OCI-M2 (cell line): ENCODE measurements around the gene ENAH.
"Not testable (repeated sequence)": the region's sequence is repeated elsewhere in the genome, so short reads cannot be mapped to it uniquely, and the experiment has no call there.

ENCODE experiments used
- DNase-seq: peaks from one replicate; lab custom pipeline; 2025; ENCODE audit not compliant: unreplicated experiment; lab: John Stamatoyannopoulos, UW

ENAH gene

GRCh38 chr1:225677350-225678124, 24.6 kb upstream of the ENAH start:
- DNase-seq, result no peak

DNA sequence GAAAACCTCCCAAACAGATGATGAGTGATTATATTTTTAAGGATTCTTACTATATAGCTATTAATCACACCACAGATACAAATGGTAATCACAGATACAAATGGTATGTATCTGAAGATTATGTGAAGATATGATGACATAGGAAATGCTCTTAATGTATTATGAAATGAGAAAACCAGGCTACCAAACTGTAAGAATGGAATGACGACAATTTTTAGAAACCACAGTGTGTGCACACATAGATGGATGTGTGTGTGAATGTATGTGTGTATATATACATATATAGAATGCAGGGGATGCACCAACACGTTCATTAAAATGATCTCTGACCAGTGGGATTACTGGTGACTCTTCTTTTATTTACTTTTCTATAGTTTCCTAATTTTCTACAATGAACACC, 21.5 kb upstream of the ENAH start:
- no peak for DNase-seq

- no peak for DNase-seq
These were observed 18.1 kb upstream of the ENAH start for GRCh38 chr1:225670806-225671733.

DNA sequence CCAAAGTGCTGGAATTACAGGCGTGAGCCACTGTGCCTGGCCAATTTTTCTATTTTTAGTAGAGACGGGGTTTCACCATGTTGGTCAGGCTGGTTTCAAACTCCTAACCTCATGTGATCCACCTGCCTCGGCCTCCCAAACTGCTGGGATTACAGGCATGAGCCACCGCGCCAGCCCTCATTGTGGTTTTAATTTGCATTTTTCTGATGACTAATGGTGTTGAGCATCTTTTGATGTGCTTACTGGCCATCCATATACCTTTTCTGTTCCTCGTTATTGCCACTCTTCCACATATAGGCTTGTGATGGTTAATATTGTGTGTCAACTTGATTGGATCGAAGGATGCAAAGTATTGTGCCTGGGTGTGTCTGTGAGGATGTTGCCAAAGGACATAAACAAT, 17.4 kb upstream of the ENAH start:
- no peak for DNase-seq

- no peak for DNase-seq
These were observed 15.3 kb upstream of the ENAH start for GRCh38 chr1:225668222-225668621.

DNA sequence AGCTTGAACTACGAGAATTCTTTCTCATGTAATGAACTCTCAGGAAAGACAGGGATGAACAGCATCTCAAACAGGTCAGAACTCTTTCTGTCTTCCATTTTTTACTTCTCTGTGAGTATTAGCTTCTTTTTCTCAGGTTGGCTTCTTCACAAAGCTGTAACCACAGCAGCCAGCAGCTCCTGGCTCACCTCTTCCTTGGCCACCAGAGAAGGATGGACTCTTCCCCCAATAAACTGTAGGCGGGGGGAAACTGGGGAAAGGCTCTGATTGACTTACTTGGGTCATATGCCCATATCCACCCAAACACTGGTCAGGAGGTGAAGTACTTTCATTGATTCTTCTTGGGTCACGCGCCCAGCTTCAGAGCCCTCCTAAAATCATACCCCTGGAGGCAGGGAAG, 14.4 kb upstream of the ENAH start:
- no peak for DNase-seq

- DNase-seq, result no peak
These were observed 13.6 kb upstream of the ENAH start for GRCh38 chr1:225666495-225666894.

- no peak for DNase-seq
These were observed 11.8 kb upstream of the ENAH start for GRCh38 chr1:225664762-225665161.

GRCh38 chr1:225662155-225662554, 9.2 kb upstream of the ENAH start:
- no peak for DNase-seq

DNA sequence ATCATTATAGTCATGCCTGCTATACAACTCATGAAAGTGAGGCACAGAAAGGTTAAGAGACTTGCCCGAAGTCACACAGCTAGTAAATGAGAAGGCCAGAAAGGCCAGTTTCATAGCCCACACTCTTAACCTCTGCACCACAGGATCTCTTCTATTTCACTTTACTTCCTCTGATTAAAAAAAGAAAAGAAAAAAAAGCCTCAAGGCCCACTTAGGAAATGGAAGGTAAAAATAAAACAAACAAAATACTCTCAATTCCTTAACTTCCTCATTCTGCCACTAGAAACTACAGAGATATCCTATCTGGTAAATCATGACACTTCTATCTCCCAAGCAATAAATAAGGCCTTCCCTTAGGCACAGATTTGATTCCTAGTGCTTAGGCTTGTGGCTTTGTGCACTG, 7.6 kb upstream of the ENAH start:
- DNase-seq, result no peak

DNA sequence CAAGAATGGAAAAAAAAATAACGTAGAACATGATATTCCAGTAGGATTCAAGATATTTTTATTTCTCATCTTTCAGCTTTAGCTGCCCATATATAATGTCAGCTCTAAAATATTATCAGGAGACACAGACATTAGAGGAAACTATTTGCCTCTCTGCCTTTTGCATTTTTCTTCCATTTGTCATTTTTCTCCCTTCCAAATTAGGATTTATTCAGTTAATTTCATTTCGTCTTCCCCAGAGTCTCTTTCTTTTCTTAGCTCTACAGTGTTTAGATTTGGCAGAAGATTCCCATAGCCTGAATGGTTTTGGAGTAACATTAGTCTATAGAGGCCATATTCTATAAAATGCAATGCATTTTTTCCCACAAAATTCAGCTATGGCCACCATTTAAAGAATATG, 5.1 kb upstream of the ENAH start:
- no peak for DNase-seq

GRCh38 chr1:225657462-225657989, 4.6 kb upstream of the ENAH start:
- no peak for DNase-seq

GRCh38 chr1:225656259-225656655, 3.3 kb upstream of the ENAH start:
- not testable (repeated sequence) for DNase-seq

- DNase-seq, result no peak
These were observed 2.8 kb upstream of the ENAH start for GRCh38 chr1:225655509-225656258.

GRCh38 chr1:225654688-225655508, 2.0 kb upstream of the ENAH start:
- no peak for DNase-seq

- DNase-seq, result no peak
These were observed 1.3 kb upstream of the ENAH start for GRCh38 chr1:225654277-225654597.

DNA sequence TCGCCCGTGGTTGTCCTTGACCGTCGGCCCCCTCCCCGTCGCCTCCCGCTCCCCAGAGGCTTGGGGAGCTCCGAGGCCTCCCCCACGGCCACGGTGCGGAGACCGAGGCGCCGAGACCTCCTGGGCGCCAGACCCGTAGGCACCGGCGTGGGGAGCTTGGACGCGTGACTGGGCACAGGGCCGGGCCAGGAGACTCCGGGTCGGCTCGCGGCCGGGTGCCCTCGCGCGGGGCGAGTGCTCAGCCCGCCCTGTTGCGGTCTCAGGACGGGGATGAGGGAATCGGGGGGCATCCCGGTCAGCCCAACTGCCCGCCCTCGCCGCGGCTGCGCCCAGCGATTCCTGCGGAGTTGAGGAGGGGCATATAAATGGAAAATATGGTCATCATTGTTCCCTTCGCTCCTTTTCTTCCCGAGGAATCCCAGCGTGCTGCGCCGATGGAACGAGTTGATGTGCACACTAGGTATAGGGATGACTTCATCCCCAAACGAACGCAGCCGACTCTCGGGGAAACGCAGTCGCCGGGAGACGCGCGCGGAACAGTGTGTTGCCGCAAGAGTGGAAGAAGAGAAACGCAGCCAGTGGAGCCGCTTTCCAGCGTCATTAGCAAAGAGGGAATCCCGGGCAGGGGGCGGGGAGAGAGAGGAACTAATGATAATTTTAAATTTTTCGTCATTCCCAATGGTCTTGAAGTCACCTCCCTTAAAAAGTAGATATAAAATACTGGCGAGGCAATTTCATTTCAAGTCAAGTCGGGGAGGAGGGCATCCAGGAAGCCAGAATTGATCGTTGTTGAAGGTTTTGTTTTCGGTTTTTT, 747 bp upstream of the ENAH start:
- DNase-seq, result no peak

DNA sequence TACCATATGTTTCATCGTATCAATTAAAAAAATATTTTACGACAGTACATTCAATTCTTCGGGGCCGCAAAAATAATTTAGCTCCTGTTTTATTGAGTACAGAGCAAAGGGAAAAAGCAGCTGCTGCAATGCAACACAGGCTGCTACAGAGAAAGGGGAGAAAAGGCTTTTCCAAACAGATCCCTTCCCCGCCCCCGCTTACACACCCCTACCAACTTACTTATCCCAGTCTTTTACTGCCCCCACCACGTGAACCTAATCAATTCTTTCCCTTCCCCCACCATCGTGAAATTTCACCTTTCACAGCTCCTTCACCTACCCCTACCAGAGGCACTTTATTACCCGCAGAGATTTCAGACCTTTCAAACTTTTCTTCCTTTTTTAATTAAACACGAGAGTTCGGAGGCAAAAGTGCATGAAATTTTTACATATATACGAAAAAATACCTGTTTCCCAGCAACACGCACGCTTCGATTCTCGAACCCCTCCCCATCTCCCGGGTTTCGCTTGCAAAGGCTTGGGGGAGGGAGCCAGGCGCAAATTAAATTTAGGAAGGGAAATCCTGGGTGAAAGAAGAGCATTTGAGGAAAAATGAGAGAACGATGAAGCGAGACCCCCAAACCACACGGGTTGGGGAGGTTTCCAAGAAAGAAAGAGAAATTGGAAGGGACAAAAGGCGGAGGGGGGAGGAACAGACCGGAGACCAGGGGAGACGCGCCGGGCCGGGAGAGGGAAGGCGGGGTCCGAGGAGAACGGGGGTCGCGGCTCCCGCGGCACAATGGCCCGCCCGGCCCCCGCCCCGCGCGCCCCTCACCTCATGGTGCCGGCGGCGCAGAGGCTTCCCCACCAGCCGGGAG, 823 bp downstream of the ENAH start:
- no peak for DNase-seq

GRCh38 chr1:225651376-225651871, 1.5 kb downstream of the ENAH start:
- no peak for DNase-seq
